RWPE2 (cell line): ENCODE results near the gene TMEM39A.

Source experiments
- ATAC-seq: fragments of 200-7000 bp; cut with Tn5 transposase; 3 replicates; pipeline ENCODE4 v1.9.1; 2021; ENCODE audit warnings: low read depth
- DNase-seq: peaks from one replicate; pipeline ENCODE4 v3.0.0-alpha.2; 2020; ENCODE audit warnings: low spot score
- H3K27ac ChIP-seq: fragments of 450-650 bp; 2 replicates; pipeline ENCODE4 v1.5.1; 2017; ENCODE audit warnings: mild to moderate bottlenecking; ENCODE audit not compliant: poor library complexity, severe bottlenecking
- H3K27me3 ChIP-seq: fragments of 250-450 bp; sonication (Bioruptor Pico); 2 replicates; pipeline ENCODE4 v1.5.1; 2021; ENCODE audit warnings: mild to moderate bottlenecking, moderate library complexity; ENCODE audit not compliant: insufficient read depth, poor library complexity, severe bottlenecking
- H3K36me3 ChIP-seq: fragments of 250-450 bp; sonication (Bioruptor Pico); 2 replicates; pipeline ENCODE4 v1.5.1; 2020; ENCODE audit warnings: low read depth, mild to moderate bottlenecking, moderate library complexity
- H3K4me1 ChIP-seq: fragments of 250-450 bp; sonication (Bioruptor Pico); 2 replicates; pipeline ENCODE4 v1.5.1; 2021; ENCODE audit warnings: mild to moderate bottlenecking, moderate library complexity; ENCODE audit not compliant: insufficient read depth, poor library complexity, severe bottlenecking
- H3K4me3 ChIP-seq: fragments of 250-450 bp; sonication (Bioruptor Pico); 2 replicates; pipeline ENCODE4 v1.5.1; 2021; ENCODE audit warnings: mild to moderate bottlenecking, moderate library complexity; ENCODE audit not compliant: severe bottlenecking
- H3K9me3 ChIP-seq: fragments of 250-450 bp; sonication (Bioruptor Pico); 2 replicates; pipeline ENCODE4 v1.5.1; 2021; ENCODE audit warnings: mild to moderate bottlenecking, moderate library complexity; ENCODE audit not compliant: severe bottlenecking
- CTCF ChIP-seq: fragments of 450-650 bp; IDR thresholded peaks from one replicate; pipeline ENCODE4 v1.5.1; 2017; ENCODE audit warnings: mild to moderate bottlenecking, moderate library complexity; ENCODE audit not compliant: poor library complexity, severe bottlenecking

TMEM39A gene

GRCh38 chr3:119494597-119494996 lies 31.2 kb upstream of the TMEM39A start:
- H3K4me3 ChIP-seq: no peak overlapping the region
- no peak overlapping the region for H3K27ac ChIP-seq

GRCh38 chr3:119492810-119493209 lies 29.4 kb upstream of the TMEM39A start:
- Histone ChIP-seq H3K27ac (no peak overlapping the region), H3K4me1 (peaks cover 3% of the 10 kb centered on the region), H3K9me3 (no peaks in the 10 kb centered on the region), H3K27me3 (no peaks in the 10 kb centered on the region), H3K4me3 (no peak overlapping the region), H3K36me3 (peaks cover 20% of the 10 kb centered on the region)
- TF ChIP-seq CTCF: no peak
- ATAC-seq (no peak), DNase-seq (no peak)

More at GRCh38 chr3:119494597-119494996, 31.2 kb upstream of the TMEM39A start:
- no peaks in the 10 kb centered on the region for H3K9me3 ChIP-seq
- DNase-seq: no peak
- peaks cover 12% of the 10 kb centered on the region; the same call in 1 of the 2 replicates for H3K36me3 ChIP-seq
- no peak for TF ChIP-seq CTCF
- ATAC-seq: no peak
- peaks cover 5% of the 10 kb centered on the region for H3K4me1 ChIP-seq
- no peaks in the 10 kb centered on the region for H3K27me3 ChIP-seq

- no peaks in the 10 kb centered on the region for H3K9me3 ChIP-seq
- no peak for ATAC-seq
- no peak overlapping the region for H3K27ac ChIP-seq
- no peak for DNase-seq
- no peaks in the 10 kb centered on the region for H3K27me3 ChIP-seq
- no peak for TF ChIP-seq CTCF
- H3K36me3 ChIP-seq: peaks cover 21% of the 10 kb centered on the region
- H3K4me1 ChIP-seq: no peaks in the 10 kb centered on the region
- H3K4me3 ChIP-seq: no peak overlapping the region
Observed at GRCh38 chr3:119492128-119492527, 28.7 kb upstream of the TMEM39A start.

- TF ChIP-seq CTCF: no peak
- Histone ChIP-seq H3K27me3 (no peaks in the 10 kb centered on the region), H3K36me3 (peaks cover 37% of the 10 kb centered on the region), H3K9me3 (no peaks in the 10 kb centered on the region), H3K4me3 (no peak overlapping the region), H3K4me1 (no peaks in the 10 kb centered on the region), H3K27ac (no peak overlapping the region)
- DNase-seq (no peak), ATAC-seq (no peak)
Observed at GRCh38 chr3:119490153-119490552, 26.7 kb upstream of the TMEM39A start.

- Histone ChIP-seq H3K9me3 (no peaks in the 10 kb centered on the region), H3K4me1 (peaks cover 12% of the 10 kb centered on the region), H3K27ac (no peak overlapping the region), H3K36me3 (peaks cover 33% of the 10 kb centered on the region), H3K4me3 (no peak overlapping the region), H3K27me3 (no peaks in the 10 kb centered on the region)
- ATAC-seq (no peak), DNase-seq (no peak)
- no peak for TF ChIP-seq CTCF
Observed at GRCh38 chr3:119485563-119485962, 22.1 kb upstream of the TMEM39A start.
